Measurements from ENCODE around the gene CNTNAP2. TPM values are rescaled to one million over a fixed set of nuclear protein-coding genes. Genes with fewer than 3 reads are reported as not detected.
A peak's percentile ranks its signal among the peaks of the same experiment; 100 is the strongest.

The CNTNAP2 gene
- total RNA-seq, 1 experiment from 2014 or later, result 42.5 TPM

GRCh38 chr7:147824671-147825070 is 1708.1 kb downstream of the CNTNAP2 start:
- no TSS peak for BruUV-seq (replicated peaks)
- H3K9me3 Mint-ChIP-seq (ENCODE audit: unreplicated experiment), result no peaks in the 10 kb centered on the region
- Histone ChIP-seq H3K4me3 (ENCODE audit: low read depth, low read length) (no peak overlapping the region), H3K36me3 (ENCODE audit: control insufficient read depth, insufficient read depth, low read length) (no peaks in the 10 kb centered on the region), H3K9me3 (no peaks in the 10 kb centered on the region), H3K4me1 (no peaks in the 10 kb centered on the region), H3K27me3 (replicated peaks; ENCODE audit: control insufficient read depth, insufficient read depth, low read length) (no peaks in the 10 kb centered on the region)
- POLR2A ChIA-PET, result no interaction called here
- no peaks in the 10 kb centered on the region for H3K4me1 Mint-ChIP-seq (ENCODE audit: low read depth, unreplicated experiment)
- H3K27me3 Mint-ChIP-seq (ENCODE audit: insufficient read depth, unreplicated experiment), result peaks cover 9% of the 10 kb centered on the region
- H3K4me3 Mint-ChIP-seq (ENCODE audit: unreplicated experiment), result no peak overlapping the region
- intact Hi-C loops (cut with micrococcal nuclease; ENCODE audit: unreplicated experiment), result no loop called here
- H3K36me3 Mint-ChIP-seq (ENCODE audit: insufficient read depth, unreplicated experiment), result no peaks in the 10 kb centered on the region
- TF ChIP-seq CTCF (IDR thresholded peaks at IDR 0.05; ENCODE audit: insufficient read depth in 1 of 2, low read depth in 1 of 2, low read length in 1 of 2, severe bottlenecking in 1 of 2, unreplicated experiment in 1 of 2), result no peak
- H3K27ac Mint-ChIP-seq (ENCODE audit: unreplicated experiment), result no peak overlapping the region
- no peak for DNase-seq
- CTCF ChIA-PET, result no interaction called here

- TF ChIP-seq CTCF (IDR thresholded peaks at IDR 0.05; ENCODE audit: insufficient read depth in 1 of 2, low read depth in 1 of 2, low read length in 1 of 2, severe bottlenecking in 1 of 2, unreplicated experiment in 1 of 2), result no peak
- Mint-ChIP-seq H3K9me3 (ENCODE audit: unreplicated experiment) (no peaks in the 10 kb centered on the region), H3K4me1 (ENCODE audit: low read depth, unreplicated experiment) (no peaks in the 10 kb centered on the region), H3K36me3 (ENCODE audit: insufficient read depth, unreplicated experiment) (no peaks in the 10 kb centered on the region), H3K4me3 (ENCODE audit: unreplicated experiment) (no peak overlapping the region), H3K27me3 (ENCODE audit: insufficient read depth, unreplicated experiment) (peaks cover 4% of the 10 kb centered on the region), H3K27ac (ENCODE audit: unreplicated experiment) (no peak overlapping the region)
- Histone ChIP-seq H3K9me3 (no peaks in the 10 kb centered on the region), H3K36me3 (ENCODE audit: control insufficient read depth, insufficient read depth, low read length) (no peaks in the 10 kb centered on the region), H3K4me3 (ENCODE audit: low read depth, low read length) (no peak overlapping the region), H3K27me3 (replicated peaks; ENCODE audit: control insufficient read depth, insufficient read depth, low read length) (no peaks in the 10 kb centered on the region), H3K4me1 (no peaks in the 10 kb centered on the region)
- DNase-seq, result no peak
- intact Hi-C loops (cut with micrococcal nuclease; ENCODE audit: unreplicated experiment), result no loop called here
- POLR2A ChIA-PET, result no interaction called here
- BruUV-seq (replicated peaks), result no TSS peak
- CTCF ChIA-PET, result no interaction called here
These were observed 1712.4 kb downstream of the CNTNAP2 start for GRCh38 chr7:147829016-147829415.

GRCh38 chr7:147833557-147833956 is 1717.0 kb downstream of the CNTNAP2 start:
- BruUV-seq (replicated peaks), result no TSS peak
- no peak for TF ChIP-seq CTCF (IDR thresholded peaks at IDR 0.05; ENCODE audit: insufficient read depth in 1 of 2, low read depth in 1 of 2, low read length in 1 of 2, severe bottlenecking in 1 of 2, unreplicated experiment in 1 of 2)
- Mint-ChIP-seq H3K4me1 (ENCODE audit: low read depth, unreplicated experiment) (no peaks in the 10 kb centered on the region), H3K27ac (ENCODE audit: unreplicated experiment) (no peak overlapping the region), H3K9me3 (ENCODE audit: unreplicated experiment) (peaks cover 27% of the 10 kb centered on the region), H3K27me3 (ENCODE audit: insufficient read depth, unreplicated experiment) (no peaks in the 10 kb centered on the region), H3K36me3 (ENCODE audit: insufficient read depth, unreplicated experiment) (no peaks in the 10 kb centered on the region), H3K4me3 (ENCODE audit: unreplicated experiment) (peak overlapping the region; percentile 46)
- ChIA-PET POLR2A (no interaction called here), CTCF (no interaction called here)
- Histone ChIP-seq H3K36me3 (ENCODE audit: control insufficient read depth, insufficient read depth, low read length) (no peaks in the 10 kb centered on the region), H3K27me3 (replicated peaks; ENCODE audit: control insufficient read depth, insufficient read depth, low read length) (no peaks in the 10 kb centered on the region), H3K9me3 (no peaks in the 10 kb centered on the region), H3K4me1 (no peaks in the 10 kb centered on the region), H3K4me3 (ENCODE audit: low read depth, low read length) (peak overlapping the region; percentile 2; the same call in 1 of the 2 replicates)
- peak in 1 of 2 experiments; percentile 24 for DNase-seq
- intact Hi-C loops (cut with micrococcal nuclease; ENCODE audit: unreplicated experiment), result no loop called here

Measured in Caco-2 (cell line).